Coronary artery (tissue), 2 donors: Measurements from ENCODE around the gene PDE11A.

Experiments
- DNase-seq: peaks from one replicate; pipeline ENCODE4 v3.0.0-alpha.2; 2017; ENCODE audit warnings: low spot score
- H3K27ac ChIP-seq, 2 donors: fragments of 200-600 bp; sonication (generic); one replicate each; pipeline ENCODE4 v1.5.1; 2016 to 2019
- H3K4me3 ChIP-seq: fragments of 200-600 bp; sonication (generic); 2 replicates; pipeline ENCODE4 v1.5.1; 2016; ENCODE audit warnings: mild to moderate bottlenecking, moderate library complexity
- TF ChIP-seq, protein P1 (sequence below): fragments of 200-600 bp; sonication (generic); IDR thresholded peaks from one replicate; pipeline ENCODE4 v1.5.1; 2019; ENCODE audit warnings: antibody characterized with exemption

Gene PDE11A

DNA sequence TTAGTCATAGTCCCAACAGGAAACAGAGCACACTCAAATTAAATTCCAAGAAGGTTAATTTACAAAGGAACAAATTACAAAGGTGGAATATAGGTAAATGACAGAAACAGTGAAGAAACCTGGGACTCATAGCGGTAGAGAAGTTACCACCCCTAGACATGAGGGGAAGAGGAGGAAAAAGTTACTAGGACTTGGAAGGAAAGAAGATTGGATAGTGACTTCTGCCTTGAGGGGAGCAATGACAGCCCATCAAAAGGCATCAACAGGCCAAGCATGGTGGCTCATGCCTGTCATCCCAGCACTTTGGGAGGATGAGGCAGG is 2.4 kb upstream of the PDE11A start:
- no peak for DNase-seq
- TF ChIP-seq, protein P1, sequence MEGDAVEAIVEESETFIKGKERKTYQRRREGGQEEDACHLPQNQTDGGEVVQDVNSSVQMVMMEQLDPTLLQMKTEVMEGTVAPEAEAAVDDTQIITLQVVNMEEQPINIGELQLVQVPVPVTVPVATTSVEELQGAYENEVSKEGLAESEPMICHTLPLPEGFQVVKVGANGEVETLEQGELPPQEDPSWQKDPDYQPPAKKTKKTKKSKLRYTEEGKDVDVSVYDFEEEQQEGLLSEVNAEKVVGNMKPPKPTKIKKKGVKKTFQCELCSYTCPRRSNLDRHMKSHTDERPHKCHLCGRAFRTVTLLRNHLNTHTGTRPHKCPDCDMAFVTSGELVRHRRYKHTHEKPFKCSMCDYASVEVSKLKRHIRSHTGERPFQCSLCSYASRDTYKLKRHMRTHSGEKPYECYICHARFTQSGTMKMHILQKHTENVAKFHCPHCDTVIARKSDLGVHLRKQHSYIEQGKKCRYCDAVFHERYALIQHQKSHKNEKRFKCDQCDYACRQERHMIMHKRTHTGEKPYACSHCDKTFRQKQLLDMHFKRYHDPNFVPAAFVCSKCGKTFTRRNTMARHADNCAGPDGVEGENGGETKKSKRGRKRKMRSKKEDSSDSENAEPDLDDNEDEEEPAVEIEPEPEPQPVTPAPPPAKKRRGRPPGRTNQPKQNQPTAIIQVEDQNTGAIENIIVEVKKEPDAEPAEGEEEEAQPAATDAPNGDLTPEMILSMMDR: no peak
- Histone ChIP-seq H3K27ac (no peak overlapping the region), H3K4me3 (no peak overlapping the region)

DNA sequence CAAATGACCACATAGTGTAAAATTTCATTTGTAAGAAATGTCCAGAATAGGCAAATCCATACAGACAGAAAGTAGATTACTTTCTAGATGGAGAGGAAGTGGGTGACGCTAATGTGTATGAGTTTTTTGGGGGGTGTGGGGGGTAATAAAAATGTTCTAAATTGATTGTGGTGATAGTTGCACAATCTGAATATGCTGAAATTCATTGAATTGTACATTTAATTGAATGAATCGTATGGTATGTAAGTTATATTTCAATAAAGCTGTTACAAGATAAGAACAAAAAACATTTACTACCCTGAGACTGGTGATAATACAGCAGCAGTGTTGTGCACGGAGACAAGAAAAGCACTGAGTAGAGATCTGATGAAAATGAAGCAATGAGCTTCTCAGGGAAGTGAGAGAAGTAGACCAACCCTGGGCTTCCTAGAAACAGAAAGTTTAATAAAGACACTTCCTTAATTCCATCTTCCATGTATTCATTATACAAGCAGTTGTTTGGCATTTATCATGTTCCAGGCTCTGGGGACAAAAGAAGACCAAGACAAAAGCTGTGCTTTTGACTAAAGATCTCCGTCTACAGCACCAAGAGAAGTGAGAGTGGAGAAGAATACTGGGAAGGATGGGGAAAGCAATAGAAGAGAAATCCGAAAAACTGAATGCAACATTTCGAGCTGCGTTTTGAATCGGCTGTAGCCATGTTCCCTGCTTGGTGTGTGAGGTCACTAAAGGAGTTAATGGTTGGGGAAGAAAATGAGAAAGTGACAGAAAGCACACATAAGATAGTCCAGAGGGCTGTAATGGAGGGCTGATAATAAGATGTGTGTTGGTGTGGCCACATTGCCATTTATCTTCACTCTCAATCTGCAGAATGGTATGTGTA is 1.8 kb upstream of the PDE11A start:
- Histone ChIP-seq H3K27ac (no peak overlapping the region), H3K4me3 (no peak overlapping the region)
- TF ChIP-seq, protein P1: no peak
- no peak for DNase-seq

DNA sequence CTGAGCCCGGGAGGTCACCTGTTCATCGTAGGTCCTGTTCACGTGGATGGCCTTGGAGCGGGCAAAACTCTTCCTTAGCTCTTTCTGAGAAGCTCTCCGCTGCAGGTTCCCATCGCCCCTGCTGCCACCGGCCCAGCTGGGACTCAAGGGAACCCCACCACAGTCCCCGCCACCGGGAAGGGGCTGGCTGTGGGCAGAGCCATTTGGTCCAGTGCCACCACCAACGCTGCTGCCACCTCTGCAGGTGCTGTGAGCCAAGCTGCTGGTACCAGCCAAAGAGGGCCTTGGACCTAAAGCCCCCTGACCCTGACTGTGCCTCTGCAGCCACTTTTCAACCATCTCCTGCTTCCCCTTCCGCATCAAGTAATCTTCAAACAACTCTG is 586 bp downstream of the PDE11A start:
- no peak overlapping the region for H3K27ac ChIP-seq
- TF ChIP-seq, protein P1: no peak
- peak overlapping the region; percentile 71 for H3K4me3 ChIP-seq
- no peak for DNase-seq

DNA sequence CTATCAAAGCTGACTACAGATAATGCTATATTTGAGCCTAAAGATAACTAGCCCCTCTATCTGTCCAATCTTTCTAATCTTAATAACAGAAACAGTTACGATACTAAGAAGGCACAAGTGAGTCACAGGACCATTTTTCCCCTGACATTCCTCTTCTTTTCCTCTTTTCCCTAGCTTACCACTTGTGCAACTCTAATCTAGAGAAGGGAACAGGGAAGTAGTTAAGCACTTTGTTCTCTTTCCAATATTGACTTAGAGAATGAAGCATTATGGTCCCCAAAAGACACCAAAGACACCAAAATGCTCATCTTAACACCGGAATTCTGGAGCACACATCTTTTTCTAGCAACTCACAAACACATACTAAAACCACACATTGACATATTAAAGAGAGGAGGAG is 1.8 kb downstream of the PDE11A start:
- no peak for DNase-seq
- TF ChIP-seq, protein P1: no peak
- H3K27ac ChIP-seq: no peak overlapping the region
- H3K4me3 ChIP-seq: no peak overlapping the region

DNA sequence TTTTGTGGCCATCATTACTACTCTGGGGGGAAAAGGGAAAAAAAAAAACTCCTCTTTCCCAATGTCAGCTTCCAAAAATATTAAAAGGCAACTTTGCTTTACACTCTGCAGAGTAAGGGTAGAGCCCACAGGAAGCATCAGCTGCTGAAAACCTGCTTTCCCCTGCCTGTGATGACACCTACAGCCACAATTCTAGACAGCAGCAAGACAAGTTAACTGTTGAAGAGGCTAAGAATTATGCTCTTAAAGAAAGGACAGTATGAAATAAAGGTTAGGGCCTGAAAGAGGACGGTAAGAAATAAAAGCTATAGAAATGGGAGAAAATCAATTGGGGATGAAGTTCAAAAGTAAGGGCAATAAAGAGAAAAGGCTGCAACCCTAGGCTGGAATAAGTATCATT is 3.0 kb downstream of the PDE11A start:
- TF ChIP-seq, protein P1: no peak
- no peak overlapping the region for H3K27ac ChIP-seq

DNA sequence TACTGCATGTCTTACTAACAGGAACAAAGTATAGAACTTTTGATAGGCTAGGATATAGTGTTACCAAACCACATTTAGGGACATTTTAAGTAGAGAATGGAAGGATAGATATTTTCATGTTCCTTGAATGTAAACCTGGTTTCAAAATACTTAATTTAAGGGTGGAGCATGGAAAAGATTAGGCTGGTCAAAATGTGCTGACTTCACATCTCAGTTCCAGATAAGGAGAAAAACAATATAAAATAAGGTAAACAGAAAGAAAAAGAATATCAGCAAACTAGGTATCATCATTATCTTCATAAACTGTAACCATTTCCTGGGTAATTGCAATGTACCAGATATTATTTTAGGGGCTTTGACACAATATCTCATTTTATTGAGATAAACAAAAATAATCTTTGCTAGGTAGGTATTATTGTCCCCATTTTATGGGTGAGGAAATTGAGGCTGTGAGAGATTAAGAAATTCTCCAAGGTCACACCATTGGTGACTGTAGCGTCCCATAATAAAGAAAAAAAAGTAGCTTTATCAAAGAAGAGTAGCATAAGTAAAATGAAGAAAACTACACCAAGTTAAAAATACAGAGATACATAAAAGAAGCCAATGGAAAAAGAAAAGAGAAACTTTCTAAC is 3.6 kb downstream of the PDE11A start:
- H3K4me3 ChIP-seq: no peak overlapping the region
- DNase-seq: no peak
- TF ChIP-seq, protein P1: no peak
- no peak overlapping the region for H3K27ac ChIP-seq

More for the DNA sequence above, 3.0 kb downstream of the PDE11A start:
- no peak overlapping the region for H3K4me3 ChIP-seq
- no peak for DNase-seq
